ENCODE measurements around the gene GRK6.

DNA sequence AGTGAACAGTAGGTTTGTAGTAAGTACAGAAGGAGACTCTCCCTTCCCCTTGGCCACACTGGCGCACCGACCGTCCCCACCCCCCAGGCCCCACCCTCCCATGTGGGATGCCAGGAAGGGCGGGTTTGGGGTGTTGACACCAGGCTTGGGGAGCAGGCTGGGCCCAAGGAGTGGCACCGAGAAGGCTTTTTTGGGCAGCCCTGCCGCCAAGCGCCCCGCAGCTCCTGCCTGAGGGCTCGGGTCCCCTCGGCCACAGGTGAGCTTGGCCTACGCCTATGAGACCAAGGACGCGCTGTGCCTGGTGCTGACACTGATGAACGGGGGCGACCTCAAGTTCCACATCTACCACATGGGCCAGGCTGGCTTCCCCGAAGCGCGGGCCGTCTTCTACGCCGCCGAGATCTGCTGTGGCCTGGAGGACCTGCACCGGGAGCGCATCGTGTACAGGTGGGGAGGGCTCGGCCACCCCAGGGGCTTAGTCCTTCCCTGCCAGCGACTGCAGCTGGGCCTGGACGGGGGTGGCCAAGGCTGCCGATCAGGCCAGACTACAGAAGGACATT lies 7.3 kb downstream of the GRK6 start:
- TF ChIP-seq, protein P1, sequence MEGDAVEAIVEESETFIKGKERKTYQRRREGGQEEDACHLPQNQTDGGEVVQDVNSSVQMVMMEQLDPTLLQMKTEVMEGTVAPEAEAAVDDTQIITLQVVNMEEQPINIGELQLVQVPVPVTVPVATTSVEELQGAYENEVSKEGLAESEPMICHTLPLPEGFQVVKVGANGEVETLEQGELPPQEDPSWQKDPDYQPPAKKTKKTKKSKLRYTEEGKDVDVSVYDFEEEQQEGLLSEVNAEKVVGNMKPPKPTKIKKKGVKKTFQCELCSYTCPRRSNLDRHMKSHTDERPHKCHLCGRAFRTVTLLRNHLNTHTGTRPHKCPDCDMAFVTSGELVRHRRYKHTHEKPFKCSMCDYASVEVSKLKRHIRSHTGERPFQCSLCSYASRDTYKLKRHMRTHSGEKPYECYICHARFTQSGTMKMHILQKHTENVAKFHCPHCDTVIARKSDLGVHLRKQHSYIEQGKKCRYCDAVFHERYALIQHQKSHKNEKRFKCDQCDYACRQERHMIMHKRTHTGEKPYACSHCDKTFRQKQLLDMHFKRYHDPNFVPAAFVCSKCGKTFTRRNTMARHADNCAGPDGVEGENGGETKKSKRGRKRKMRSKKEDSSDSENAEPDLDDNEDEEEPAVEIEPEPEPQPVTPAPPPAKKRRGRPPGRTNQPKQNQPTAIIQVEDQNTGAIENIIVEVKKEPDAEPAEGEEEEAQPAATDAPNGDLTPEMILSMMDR (IDR thresholded peaks at IDR 0.05): no peak
- TF ChIP-seq POLR2AphosphoS5 (IDR thresholded peaks at IDR 0.05; ENCODE audit: insufficient read depth in 1 of 2, low read depth in 1 of 2): no peak

Measured in vagina (tissue), 2 donors.